Middle frontal gyrus (tissue), 1 donor: Measurements from ENCODE around the gene AQP12A.

ENCODE experiments used
- DNase-seq: peaks from one replicate; pipeline ENCODE4 v3.0.0-alpha.2; 2015; ENCODE audit warnings: low spot score; ENCODE audit errors: extremely low spot score

The AQP12A gene

GRCh38 chr2:240722376-240722775, 30.7 kb downstream of the AQP12A start:
- DNase-seq, result no peak

GRCh38 chr2:240722796-240723735, 31.4 kb downstream of the AQP12A start:
- no peak for DNase-seq

- no peak for DNase-seq
Observed at GRCh38 chr2:240723851-240724250, 32.2 kb downstream of the AQP12A start.

GRCh38 chr2:240724431-240724830, 32.8 kb downstream of the AQP12A start:
- no peak for DNase-seq

GRCh38 chr2:240725266-240725665, 33.6 kb downstream of the AQP12A start:
- DNase-seq, result no peak

- DNase-seq, result no peak
Observed at GRCh38 chr2:240725671-240726070, 34.0 kb downstream of the AQP12A start.

- DNase-seq, result no peak
Observed at GRCh38 chr2:240726876-240727275, 35.2 kb downstream of the AQP12A start.

GRCh38 chr2:240727439-240727838, 35.8 kb downstream of the AQP12A start:
- DNase-seq, result no peak

GRCh38 chr2:240727913-240728312, 36.2 kb downstream of the AQP12A start:
- DNase-seq, result no peak

GRCh38 chr2:240728361-240728760, 36.7 kb downstream of the AQP12A start:
- DNase-seq, result no peak

GRCh38 chr2:240728827-240729226, 37.2 kb downstream of the AQP12A start:
- no peak for DNase-seq

GRCh38 chr2:240730501-240731177, 39.0 kb downstream of the AQP12A start:
- no peak for DNase-seq

- DNase-seq, result no peak
Observed at GRCh38 chr2:240731178-240731545, 39.5 kb downstream of the AQP12A start.

- no peak for DNase-seq
Observed at GRCh38 chr2:240732184-240732583, 40.5 kb downstream of the AQP12A start.

GRCh38 chr2:240732911-240733622, 41.4 kb downstream of the AQP12A start:
- no peak for DNase-seq

- DNase-seq, result no peak
Observed at GRCh38 chr2:240733803-240734495, 42.3 kb downstream of the AQP12A start.

GRCh38 chr2:240734756-240735155, 43.1 kb downstream of the AQP12A start:
- no peak for DNase-seq

- DNase-seq, result no peak
Observed at GRCh38 chr2:240735476-240735875, 43.8 kb downstream of the AQP12A start.

GRCh38 chr2:240736281-240737250, 44.9 kb downstream of the AQP12A start:
- DNase-seq, result no peak

GRCh38 chr2:240737512-240737911, 45.8 kb downstream of the AQP12A start:
- no peak for DNase-seq
